GM19238 (cell line): ENCODE measurements around the gene S100A5.
"Not testable (repeated sequence)": the region's sequence is repeated elsewhere in the genome, so short reads cannot be mapped to it uniquely, and the experiment has no call there.

Experiments
- DNase-seq: peaks from one replicate; pipeline ENCODE4 v3.0.0; 2011; ENCODE audit warnings: low spot score; ENCODE audit not compliant: insufficient read length

The S100A5 gene

GRCh38 chr1:153567621-153568366 is 27.1 kb upstream of the S100A5 start:
- DNase-seq = no peak

DNA sequence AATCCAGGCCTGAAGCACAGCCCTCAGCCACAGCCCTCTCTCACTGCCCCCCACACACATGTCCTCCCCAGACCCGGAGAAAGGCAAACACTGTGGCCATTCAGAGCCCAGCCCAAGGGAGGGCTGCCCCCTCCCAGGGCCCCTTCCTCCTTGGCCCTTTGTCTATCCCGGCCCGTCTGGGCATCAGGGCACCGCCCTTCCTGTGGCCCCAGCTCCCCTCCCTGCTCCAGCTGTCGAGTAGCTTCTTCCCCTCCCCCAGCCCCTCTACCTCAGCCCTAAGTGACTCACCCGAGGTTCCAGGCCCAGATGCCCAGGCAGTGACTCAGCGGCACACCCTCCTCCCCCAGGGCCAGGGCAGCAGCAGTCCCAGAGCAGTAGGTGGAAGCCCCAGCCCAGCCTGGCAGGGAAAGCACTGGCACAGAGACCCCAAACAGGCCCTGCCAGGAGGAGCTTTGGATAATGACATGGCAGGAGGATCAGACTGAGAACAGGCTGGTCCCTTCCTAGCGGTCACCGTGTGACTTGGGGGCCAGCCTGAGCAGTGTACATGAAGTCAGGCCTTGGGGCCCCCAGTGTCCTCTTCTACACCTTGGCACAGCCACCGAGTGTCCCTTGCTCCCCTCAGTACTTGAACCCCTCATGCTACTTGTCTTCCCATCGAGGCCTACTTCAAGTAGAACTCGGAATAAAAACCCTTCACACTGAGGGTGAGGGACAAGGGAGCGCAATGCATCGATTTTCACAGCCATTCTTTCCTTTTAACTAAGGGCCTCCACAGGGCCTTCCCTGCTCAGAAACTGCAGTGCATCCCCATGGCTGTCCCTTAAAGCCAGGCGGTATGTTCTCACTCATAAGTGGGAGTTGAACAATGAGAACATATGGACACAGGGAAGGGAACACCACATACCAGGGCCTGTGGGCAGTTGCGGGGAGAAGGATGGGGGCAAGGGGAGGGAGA is 26.0 kb upstream of the S100A5 start:
- DNase-seq = no peak

GRCh38 chr1:153565529-153566374 is 25.0 kb upstream of the S100A5 start, which contains the start of gene S100A2:
TSS of gene S100A2 (minus strand) at chr1:153565844. CDS start at chr1:153563877, 1,967 bp downstream.
- DNase-seq = no peak

DNA sequence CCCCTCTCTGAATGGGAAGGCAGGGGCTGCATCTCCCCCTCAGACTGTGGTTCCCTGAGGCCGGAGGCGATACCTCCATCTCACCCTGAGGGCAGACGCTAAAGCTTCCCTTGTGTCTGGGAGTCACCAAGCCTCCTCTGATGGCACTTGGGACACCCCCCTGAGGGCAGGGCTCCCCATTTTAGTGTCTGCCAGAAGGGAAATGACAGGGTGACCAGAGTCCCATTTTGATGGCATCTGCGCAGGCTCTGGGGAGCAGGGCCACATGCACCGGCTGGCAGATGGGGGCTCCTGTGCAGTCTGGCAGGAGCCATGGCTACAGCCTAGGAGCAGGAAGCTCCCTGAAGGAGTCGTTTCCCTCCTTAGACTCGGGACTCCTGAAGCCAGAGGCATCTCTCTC is 23.3 kb upstream of the S100A5 start:
- no peak for DNase-seq

DNA sequence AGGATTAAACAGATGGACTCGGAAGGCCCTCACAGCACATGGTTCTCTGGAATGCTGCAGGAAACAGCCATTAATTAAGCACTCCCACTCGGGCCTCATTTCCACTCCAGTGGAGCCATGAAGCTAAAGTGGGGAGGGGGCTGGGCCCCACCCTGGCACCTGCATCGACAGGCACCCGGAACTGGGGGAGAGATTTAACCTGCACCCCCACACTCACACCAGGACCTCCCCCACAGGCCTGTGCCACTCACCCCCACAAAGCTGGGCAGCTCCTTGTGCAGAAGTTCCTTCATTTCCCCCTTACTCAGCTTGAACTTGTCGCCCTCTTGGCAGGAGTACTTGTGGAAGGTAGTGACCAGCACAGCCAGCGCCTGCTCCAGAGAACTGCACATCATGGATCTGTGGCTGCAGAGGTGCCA is 22.8 kb upstream of the S100A5 start:
- no peak for DNase-seq

- DNase-seq = not testable (repeated sequence)
Measured at GRCh38 chr1:153562021-153562420, 21.3 kb upstream of the S100A5 start.

- DNase-seq = no peak
Measured at GRCh38 chr1:153561466-153561985, 20.8 kb upstream of the S100A5 start.

DNA sequence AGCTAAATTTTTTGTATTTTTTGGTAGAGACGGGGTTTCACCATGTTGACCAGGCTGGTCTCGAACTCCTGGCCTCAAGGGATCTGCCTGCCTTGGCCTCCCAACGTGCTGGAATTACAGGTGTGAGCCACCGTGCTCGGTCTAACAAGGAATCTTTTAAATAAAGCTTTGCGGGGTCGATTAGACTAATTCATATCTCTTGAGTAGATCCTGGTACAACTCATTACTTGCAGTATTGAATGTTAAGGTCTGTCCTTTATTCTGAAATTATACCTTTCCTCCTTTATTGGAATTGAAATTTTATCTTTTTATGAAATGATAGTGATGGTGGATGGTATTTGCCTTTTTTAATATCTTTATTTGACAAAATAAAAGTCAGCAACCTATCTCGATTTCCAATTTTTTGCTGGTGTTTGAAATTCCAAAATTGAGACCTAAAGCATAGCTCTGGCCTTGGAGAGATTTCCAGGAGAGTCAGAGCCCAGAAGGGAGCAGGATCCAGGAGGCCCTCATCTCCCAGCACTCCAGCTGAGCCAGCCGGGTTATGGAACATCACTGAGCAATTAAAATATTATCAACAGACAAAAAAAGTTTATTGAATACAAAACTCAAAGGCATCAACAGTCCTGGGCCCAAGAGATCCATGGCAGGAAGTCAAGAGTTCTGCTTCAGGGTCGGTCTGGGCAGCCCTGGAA is 20.2 kb upstream of the S100A5 start:
- no peak for DNase-seq

DNA sequence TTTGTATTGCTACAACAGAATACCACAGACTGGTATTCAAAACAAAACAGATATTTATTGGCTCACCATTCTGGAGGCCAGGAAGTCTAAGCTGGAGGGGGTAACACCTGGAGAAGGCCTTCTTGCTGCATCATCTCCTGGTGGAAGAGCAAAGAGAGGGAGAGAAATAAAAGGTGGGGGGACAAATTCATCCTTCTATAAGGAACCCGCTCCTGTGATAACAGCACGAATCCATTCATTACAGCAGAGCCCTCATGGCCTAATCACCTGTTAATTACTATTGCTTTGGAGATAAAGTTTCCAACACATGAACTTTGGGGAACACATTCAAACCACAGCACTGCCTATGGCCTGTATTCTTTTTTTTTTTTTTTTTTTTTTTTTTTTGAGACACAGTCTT is 19.5 kb upstream of the S100A5 start:
- DNase-seq = no peak

- DNase-seq = no peak
Measured at GRCh38 chr1:153557877-153558276, 17.1 kb upstream of the S100A5 start.

DNA sequence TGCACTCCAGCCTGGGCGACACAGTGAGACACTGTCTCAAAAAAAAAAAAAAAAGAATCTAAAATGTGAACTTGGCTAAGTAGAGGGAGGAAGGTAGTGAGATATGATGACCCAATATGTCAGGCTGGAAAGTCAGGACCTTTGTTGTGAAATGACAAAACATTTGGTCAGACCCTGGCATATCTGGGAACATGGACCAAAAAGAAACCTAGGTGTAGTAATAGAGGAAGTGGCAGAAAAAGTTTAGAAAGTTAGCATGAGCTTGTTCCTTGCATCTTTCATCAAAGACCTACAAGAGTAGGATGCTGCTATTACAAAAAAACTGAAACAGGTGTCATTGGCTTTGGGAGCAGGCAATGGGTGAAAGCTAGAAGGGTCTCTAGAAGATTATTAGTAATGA is 15.6 kb upstream of the S100A5 start:
- no peak for DNase-seq

DNA sequence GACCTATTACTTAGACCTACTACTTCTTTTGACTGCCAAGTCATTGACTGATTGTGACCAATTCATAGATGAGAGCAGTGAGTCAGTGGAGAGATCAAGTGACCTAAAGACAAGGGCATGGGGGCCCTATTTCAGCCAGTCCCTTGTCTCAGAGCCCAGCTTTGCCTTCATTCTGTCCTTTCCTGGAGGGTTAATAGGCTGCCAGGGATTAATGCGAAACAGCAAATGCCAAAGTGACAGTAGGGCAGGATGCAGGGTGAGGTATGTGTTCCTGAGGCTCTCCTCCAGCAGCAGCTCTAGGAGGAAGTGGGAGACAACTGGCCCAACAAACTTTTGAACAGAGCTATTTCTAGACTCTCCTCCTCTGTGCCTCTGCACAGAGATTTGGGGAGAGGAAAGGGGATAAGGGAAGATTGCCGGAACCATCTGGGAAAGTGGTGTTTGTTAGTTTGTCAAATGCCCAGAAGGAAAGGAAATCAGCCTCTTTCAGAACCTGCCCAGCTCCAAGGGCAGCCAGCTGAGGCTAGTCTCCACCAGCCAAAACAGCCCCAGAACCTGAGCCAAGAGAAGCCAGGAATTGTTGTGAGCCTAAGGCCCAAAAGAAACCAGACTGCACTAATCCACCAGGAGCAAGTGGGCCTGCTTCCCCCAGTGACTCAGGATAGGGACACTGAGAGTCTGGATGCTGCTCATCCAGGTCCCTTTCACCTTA is 13.3 kb upstream of the S100A5 start:
- no peak for DNase-seq

GRCh38 chr1:153553096-153553495 is 12.4 kb upstream of the S100A5 start:
- DNase-seq = no peak

DNA sequence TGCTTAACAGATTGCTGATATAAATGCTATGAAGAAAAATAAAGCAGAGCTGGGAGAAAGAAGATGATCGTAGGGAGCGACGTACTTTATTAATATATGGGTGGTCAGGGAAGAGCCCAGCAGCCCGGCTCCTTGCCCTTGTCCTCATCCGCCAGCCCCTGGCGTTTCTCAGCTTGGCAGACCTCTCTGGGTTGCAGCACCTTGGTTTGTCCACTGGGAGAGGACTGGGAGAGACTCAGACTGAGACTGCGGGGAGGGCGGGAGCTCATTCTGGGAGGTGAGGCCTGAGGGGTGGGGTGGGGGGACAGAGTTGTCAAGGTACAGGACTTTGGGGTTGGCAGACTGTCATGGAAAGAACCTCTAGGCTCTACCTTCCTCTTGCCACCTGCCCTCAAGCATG is 11.6 kb upstream of the S100A5 start:
- no peak for DNase-seq

DNA sequence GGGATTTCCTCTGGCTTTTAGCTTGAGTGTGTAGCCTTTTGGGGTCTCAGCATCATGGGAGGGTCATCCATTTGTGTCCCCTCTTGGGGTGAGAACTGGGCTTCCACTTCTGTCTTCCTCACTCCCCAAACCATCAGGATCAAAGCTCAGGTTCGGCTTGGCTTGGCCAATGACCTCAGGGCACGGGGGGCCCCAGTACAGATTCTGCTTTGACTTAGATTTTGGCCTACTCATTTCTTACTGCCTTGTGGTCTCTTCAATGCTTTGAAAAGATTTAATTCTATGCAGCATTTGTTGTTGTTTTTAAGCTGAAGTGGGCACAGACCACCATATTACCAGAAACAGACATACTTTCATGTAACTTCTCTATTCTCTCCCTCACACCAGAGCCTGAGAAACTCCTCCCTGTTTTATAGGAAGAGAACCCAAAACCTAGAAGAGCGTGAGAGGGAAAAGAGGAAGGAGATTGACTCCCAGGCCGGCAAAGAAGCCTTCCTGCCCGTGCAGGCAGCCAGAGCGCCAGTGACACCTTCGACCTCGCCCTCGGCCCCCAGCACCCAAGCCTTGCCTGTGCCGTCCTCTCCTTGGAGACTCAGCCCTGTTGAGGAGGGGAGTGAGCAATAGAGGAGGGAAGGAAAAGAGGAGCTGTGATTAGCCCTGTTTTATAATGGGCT is 10.2 kb upstream of the S100A5 start:
- DNase-seq = no peak

GRCh38 chr1:153550398-153550758 is 9.6 kb upstream of the S100A5 start:
- no peak for DNase-seq

- no peak for DNase-seq
Measured at GRCh38 chr1:153549741-153550397, 9.1 kb upstream of the S100A5 start.

GRCh38 chr1:153548722-153549688 is 8.3 kb upstream of the S100A5 start, which contains the start of gene S100A3:
TSS of gene S100A3 (minus strand) at chr1:153549258. CDS start at chr1:153548485, 773 bp downstream.
- no peak for DNase-seq
